HepG2 (cell line): ENCODE results near the gene WDHD1. TPM values are rescaled to one million over a fixed set of nuclear protein-coding genes. Genes with fewer than 3 reads are reported as not detected.
"Not testable (repeated sequence)": the region's sequence is repeated elsewhere in the genome, so short reads cannot be mapped to it uniquely, and the experiment has no call there.

ENCODE experiments used
- ATAC-seq: fragments of 200-7000 bp; cut with Tn5 transposase; 3 replicates; pipeline ENCODE4 v1.9.1; 2020; ENCODE audit warnings: mild to moderate bottlenecking, moderate library complexity
- BruUV-seq: library from RNA; stranded (reverse); fragments of 400-500 nt; replicated peaks from 2 replicates; lab custom pipeline; 2021; lab: Mats Ljungman, UMichigan
- CTCF ChIA-PET: fragments of 300-600 bp; formaldehyde crosslinking; extraction: SDS; loops from one replicate; lab custom pipeline; 2021; ENCODE audit warnings: low total read pairs, inconsistent platforms, low intra/inter-chr PET ratio; lab: Yijun Ruan, JAX
- POLR2A ChIA-PET: fragments of 350-600 bp; sonication (Branson Sonifier 250); formaldehyde crosslinking; loops from one replicate; lab custom pipeline; 2020; ENCODE audit warnings: antibody characterized with exemption, inconsistent platforms; lab: Yijun Ruan, JAX
- DNase-seq: peaks from one replicate; pipeline ENCODE4 v3.0.0-alpha.2; 2015; ENCODE audit warnings: low spot score
- FAIRE-seq: peaks from 3 replicates; lab custom pipeline; 2011; peaks lifted over from hg19 to GRCh38; lab: Jason Lieb, UNC
- H2AFZ ChIP-seq: one replicate; pipeline ENCODE4 v1.6.1; 2011; ENCODE audit warnings: low read length, inconsistent platforms
- H3K27ac ChIP-seq: fragments of 300-600 bp; 3 replicates; pipeline ENCODE4 v1.8.0; 2011; ENCODE audit warnings: mixed run types, mild to moderate bottlenecking, mixed read lengths, low read length, inconsistent platforms; ENCODE audit not compliant: insufficient read depth; ENCODE audit errors: extremely low read length
- H3K27me3 ChIP-seq, 2 experiments: fragments of 200-600 bp in 1 of 2; 2 replicates in 1 of 2; 3 replicates in 1 of 2; pipeline versions ENCODE4 v1.6.0 to v1.8.0; 2011; ENCODE audit warnings: low read length in 2 of 2, mild to moderate bottlenecking in 2 of 2, moderate library complexity in 2 of 2, inconsistent platforms in 1 of 2; ENCODE audit not compliant: insufficient read depth in 2 of 2, control insufficient read depth in 1 of 2
- H3K36me3 ChIP-seq, 2 experiments: fragments of 200-600 bp in 1 of 2; replicated peaks in 1 of 2; 2 replicates in 1 of 2; 3 replicates in 1 of 2; pipeline versions ENCODE4 v1.5.1 to v1.8.0; 2011; ENCODE audit warnings: low read length in 2 of 2, inconsistent platforms in 1 of 2; ENCODE audit not compliant: insufficient read depth in 2 of 2, control insufficient read depth in 1 of 2
- H3K4me1 ChIP-seq: 2 replicates; pipeline ENCODE4 v1.5.1; 2012; ENCODE audit warnings: low read length, inconsistent platforms; ENCODE audit not compliant: insufficient read depth
- H3K4me2 ChIP-seq: 2 replicates; pipeline ENCODE4 v1.6.0; 2011; ENCODE audit warnings: low read depth, low read length, inconsistent platforms
- H3K4me3 ChIP-seq, 3 experiments: fragments of 200-600 bp in 1 of 3; sonication (generic), shearing (Covaris generic) in 1 of 3; replicated peaks in 1 of 3; 2 replicates each; pipeline ENCODE4 v1.5.1; 2011 to 2016; ENCODE audit warnings: low read length in 3 of 3, inconsistent platforms in 2 of 3, low read depth in 2 of 3, mild to moderate bottlenecking in 2 of 3, control low read depth in 1 of 3, mixed read lengths in 1 of 3; ENCODE audit not compliant: insufficient read depth in 1 of 3
- H3K79me2 ChIP-seq: one replicate; pipeline ENCODE4 v1.6.1; 2011; ENCODE audit warnings: low read length, inconsistent platforms; ENCODE audit not compliant: insufficient read depth
- H3K9ac ChIP-seq: 2 replicates; pipeline ENCODE4 v1.6.0; 2011; ENCODE audit warnings: mild to moderate bottlenecking, low read depth, low read length, inconsistent platforms; ENCODE audit not compliant: insufficient read depth
- H3K9me3 ChIP-seq: 2 replicates; pipeline ENCODE4 v1.5.1; 2012; ENCODE audit warnings: mild to moderate bottlenecking, low read length
- H4K20me1 ChIP-seq: 2 replicates; pipeline ENCODE4 v1.6.0; 2011; ENCODE audit warnings: inconsistent platforms, mild to moderate bottlenecking, low read length, moderate library complexity; ENCODE audit not compliant: insufficient read depth
- FOXA3 ChIP-seq: IDR thresholded peaks from 2 replicates; pipeline ENCODE4 v1.6.1; 2016; ENCODE audit warnings: missing genetic modification reagents, missing compliant biosample characterization
- PLRG1 ChIP-seq: fragments of 450-650 bp; conservative IDR thresholded peaks from 2 replicates; pipeline ENCODE4 v1.6.1; 2016
- POLR2G ChIP-seq: fragments of 200-400 bp; formaldehyde crosslinking; IDR thresholded peaks from 2 replicates; pipeline ENCODE4 v1.6.1; 2018; ENCODE audit warnings: mild to moderate bottlenecking, low read depth, low read length, moderate library complexity
- ZBTB40 ChIP-seq, 2 experiments: fragments of 450-650 bp in 1 of 2; sonication (generic) in 1 of 2; formaldehyde crosslinking in 1 of 2; IDR thresholded peaks; 2 replicates each; pipeline versions ENCODE4 v1.6.1 to v1.8.0; 2016 to 2022; ENCODE audit warnings: antibody characterized with exemption in 1 of 2, mild to moderate bottlenecking in 1 of 2, missing genetic modification reagents in 1 of 2
- ZBTB46 ChIP-seq: sonication (generic); formaldehyde crosslinking; IDR thresholded peaks from 2 replicates; pipeline ENCODE4 v1.4.0; 2020; ENCODE audit warnings: mild to moderate bottlenecking, missing genetic modification reagents, borderline replicate concordance
- WGBS: methylation state at CpG from one replicate; pipeline ENCODE4 v1.1.6; 2017; ENCODE audit warnings: low lambda C conversion rate; 5-methylcytosine and 5-hydroxymethylcytosine counted together
- in situ Hi-C: cut with HindIII; loops from 2 replicates; pipeline ENCODE4 v1.10.0; 2017; ENCODE audit warnings: low pct_unique_long_range_greater_than_20kb; ENCODE audit not compliant: extremely low pct_ligation_motif_present
- intact Hi-C: fragments of 100-400 bp; cut with micrococcal nuclease; formaldehyde crosslinking; loops from one replicate; pipeline ENCODE4 v1.10.0; 2022; ENCODE audit not compliant: unreplicated experiment
- polyA plus RNA-seq, 8 experiments: library from polyadenylated mRNA; depleted of rRNA in 3 of 8; stranded (reverse) in 7 of 8; unstranded in 1 of 8; fragments of >200 nt; fragmentation: Illumina TruSeq in 4 of 8; extraction: Trizol in 4 of 8; gene quantifications; 2 replicates each; pipeline versions ENCODE4 v1.2.1 to v1.2.3, GENCODE V29; 2011 to 2016; ENCODE audit warnings: low read depth in 4 of 8, missing spikeins in 1 of 8, mixed read lengths in 1 of 8; ENCODE audit not compliant: insufficient read depth in 1 of 8
- total RNA-seq, 5 experiments: library from RNA; depleted of rRNA; stranded (reverse); fragments of >200 nt; fragmentation: Illumina TruSeq; extraction: Trizol; gene quantifications; 2 replicates each; pipeline ENCODE4 v1.2.3, GENCODE V29; 2016; ENCODE audit warnings: low read depth in 1 of 5

The WDHD1 gene
- total and polyA plus RNA-seq, 2 of the 13 experiments (the other 11 are each of a cell fraction or from before 2014, with no cell fraction given): 5.5 to 27.5 TPM

GRCh38 chr14:55024365-55024764, 2.5 kb downstream of the WDHD1 start:
- H3K36me3 ChIP-seq, FAIRE-seq, DNase-seq, H2AFZ ChIP-seq, H3K9ac ChIP-seq, in situ Hi-C loops, H4K20me1 ChIP-seq, H3K9me3 ChIP-seq, H3K4me3 ChIP-seq, intact Hi-C loops, H3K27me3 ChIP-seq, H3K4me2 ChIP-seq, H3K27ac ChIP-seq, CTCF ChIA-PET, ATAC-seq, POLR2A ChIA-PET, BruUV-seq: not testable (repeated sequence)
- WGBS: 44% methylated on average over 3 of the region's 5 CpGs
- peaks cover 44% of the 10 kb centered on the region for H3K79me2 ChIP-seq
- TF ChIP-seq FOXA3 (CRISPR knock-in tag): 0 out of 2 replicates have a peak, but pooled peaks have one; percentile 13
- H3K4me1 ChIP-seq: peaks cover 32% of the 10 kb centered on the region

- ATAC-seq: no peak
- peaks cover 0 to 13% of the 10 kb centered on the region in 2 experiments; a peak in 2 of 5 replicates for H3K36me3 ChIP-seq
- peaks cover 10% of the 10 kb centered on the region for H3K79me2 ChIP-seq
- H3K9ac ChIP-seq: no peak overlapping the region
- no TSS peak for BruUV-seq
- H2AFZ ChIP-seq: no peak overlapping the region
- DNase-seq: no peak
- WGBS: 92% methylated on average over 2 of the region's 2 CpGs
- no peaks in the 10 kb centered on the region for H3K9me3 ChIP-seq
- no peak for FAIRE-seq
- no peak overlapping the region for H3K4me3 ChIP-seq
- intact Hi-C loops (no loop called here), in situ Hi-C loops (no loop called here)
- H3K27ac ChIP-seq: no peak overlapping the region
- POLR2A ChIA-PET: no interaction called here
- CTCF ChIA-PET: no interaction called here
- H3K4me2 ChIP-seq: no peak overlapping the region
- peaks cover 8% of the 10 kb centered on the region for H3K4me1 ChIP-seq
- H4K20me1 ChIP-seq: no peaks in the 10 kb centered on the region
- no peaks in the 10 kb centered on the region for H3K27me3 ChIP-seq
- TF ChIP-seq ZBTB46 (CRISPR knock-in tag) (no peak), ZBTB40 (IDR thresholded peaks at IDR 0.05) (no peak), ZBTB40 (CRISPR knock-in tag; IDR thresholded peaks at IDR 0.05) (no peak), POLR2G (no peak), PLRG1 (no peak)
Observed at GRCh38 chr14:55019968-55020554, 6.8 kb downstream of the WDHD1 start.
